Activated CD4-positive, alpha-beta T cell treated with anti-CD3 and anti-CD28 coated beads, Interleukin-2, amount 50 U/mL, for 4 hours (primary cell): ENCODE data around the gene CHKB.

ENCODE experiments used
- DNase-seq, 2 experiments: peaks; one replicate each; pipeline ENCODE4 v3.0.0-alpha.2; 2020

CHKB gene

DNA sequence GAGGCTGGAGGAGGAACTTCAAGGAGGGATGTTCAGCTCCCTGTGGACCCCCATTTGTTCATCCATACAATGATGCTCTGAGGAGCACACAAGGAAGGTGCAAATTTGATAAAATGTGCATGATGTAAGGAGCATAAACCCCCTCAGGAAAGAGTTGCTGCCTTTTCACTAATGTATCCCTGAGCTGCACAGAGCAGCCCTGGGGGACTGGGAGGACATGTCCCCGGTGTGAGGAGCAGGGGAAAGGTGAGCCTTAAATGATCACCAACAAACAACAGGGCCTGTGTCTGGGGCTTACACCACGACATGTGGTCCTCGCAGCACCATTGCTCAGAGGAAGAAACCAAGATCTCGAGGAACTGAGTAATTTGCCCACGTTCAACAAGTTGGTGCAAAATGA is 14.4 kb upstream of the CHKB start:
- DNase-seq = no peak

DNA sequence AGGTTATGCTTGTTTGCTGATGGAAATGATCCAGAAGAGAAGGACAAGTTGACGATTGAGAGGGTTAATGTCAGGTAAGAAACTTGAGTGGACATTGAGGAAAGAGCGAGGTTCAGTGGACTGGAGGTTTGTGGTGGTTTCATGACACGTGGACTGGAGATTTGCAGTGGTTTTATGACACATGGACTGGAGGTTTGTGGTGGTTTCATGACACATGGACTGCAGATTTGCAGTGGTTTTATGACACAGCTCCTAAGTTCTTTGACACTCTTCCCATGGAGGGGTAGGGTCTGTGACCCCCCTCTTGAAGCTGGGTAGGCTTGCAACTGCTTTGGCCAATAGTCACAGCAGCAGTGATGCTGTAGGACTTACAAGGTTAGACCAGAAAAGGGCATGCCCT is 12.5 kb upstream of the CHKB start:
- DNase-seq = no peak

DNA sequence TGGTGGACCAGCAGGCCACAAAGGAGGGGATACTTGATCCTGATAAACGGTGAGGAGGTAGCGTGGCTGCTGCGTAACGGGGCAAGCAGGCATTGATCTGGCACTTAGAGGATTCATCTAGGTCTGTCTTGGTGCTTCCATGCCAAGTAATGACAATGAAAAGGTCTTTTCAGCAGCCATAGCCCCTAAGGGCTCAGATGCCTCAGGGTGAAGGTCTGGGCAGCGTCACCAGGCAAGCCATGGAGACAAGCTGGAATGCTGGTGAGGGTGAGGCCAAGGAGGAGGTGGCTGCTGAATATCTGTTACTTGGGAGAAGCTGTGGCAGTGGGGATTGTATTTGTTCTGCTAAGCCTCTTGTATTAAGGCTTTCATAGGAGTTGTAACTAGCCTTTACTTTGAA is 4.8 kb upstream of the CHKB start:
- no peak for DNase-seq

DNA sequence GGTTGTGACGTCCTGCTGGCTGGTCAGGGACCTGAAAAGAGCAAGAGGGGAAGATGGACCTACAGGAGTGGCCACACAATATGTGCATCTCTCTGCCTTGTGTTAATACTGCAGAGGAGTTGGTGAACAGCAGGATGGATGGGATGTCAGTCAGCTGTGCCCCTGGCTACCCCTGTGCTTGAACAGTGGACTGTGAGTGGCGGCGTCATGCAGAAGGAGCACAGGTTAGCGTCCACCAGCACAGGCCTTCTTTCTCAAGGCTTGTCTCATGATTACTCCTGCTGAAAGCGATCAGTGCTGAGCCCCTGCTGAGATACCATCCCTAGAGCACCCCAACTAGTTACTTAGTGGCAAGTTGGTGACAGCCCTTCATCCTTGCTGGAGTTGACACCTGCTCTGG is 3.8 kb upstream of the CHKB start:
- DNase-seq = no peak

DNA sequence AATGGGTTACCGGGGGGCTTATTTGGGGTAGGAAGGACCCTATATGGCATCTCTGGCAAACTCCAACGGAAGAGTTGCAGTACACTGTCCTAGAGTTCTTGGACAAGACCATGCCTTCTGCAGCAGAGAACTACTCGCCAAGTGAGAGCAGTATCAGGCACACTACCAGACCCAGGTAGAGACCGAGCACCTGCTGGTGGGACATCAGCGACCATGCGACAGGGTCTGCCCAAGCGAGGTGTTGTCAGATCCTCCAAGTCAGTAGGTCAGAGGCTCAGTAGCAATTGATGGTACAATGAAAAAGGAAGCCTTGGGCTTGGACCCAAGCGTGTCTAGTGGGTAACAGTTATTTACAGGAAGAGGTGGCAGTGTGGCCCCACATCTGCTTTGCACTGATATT is 3.1 kb upstream of the CHKB start:
- DNase-seq = no peak

DNA sequence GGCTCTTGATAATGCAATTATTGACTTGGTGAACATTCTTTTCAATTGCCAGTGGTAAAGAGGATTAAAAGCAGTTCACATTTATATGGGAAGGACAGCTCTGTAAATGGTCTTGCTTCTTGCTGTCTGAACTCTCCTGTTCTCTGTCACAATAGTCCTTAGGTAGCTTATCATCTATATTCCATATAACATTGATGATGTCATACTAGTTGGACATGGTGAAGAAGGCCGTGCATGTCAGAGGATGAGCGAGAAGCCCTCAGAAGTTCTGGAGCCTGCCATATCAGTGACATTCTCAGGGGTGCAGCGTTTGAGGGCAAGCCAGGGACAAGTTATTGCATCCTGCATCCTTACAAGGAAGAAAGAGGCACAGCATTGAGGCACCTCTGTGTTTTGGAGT is 2.6 kb upstream of the CHKB start:
- DNase-seq = no peak

DNA sequence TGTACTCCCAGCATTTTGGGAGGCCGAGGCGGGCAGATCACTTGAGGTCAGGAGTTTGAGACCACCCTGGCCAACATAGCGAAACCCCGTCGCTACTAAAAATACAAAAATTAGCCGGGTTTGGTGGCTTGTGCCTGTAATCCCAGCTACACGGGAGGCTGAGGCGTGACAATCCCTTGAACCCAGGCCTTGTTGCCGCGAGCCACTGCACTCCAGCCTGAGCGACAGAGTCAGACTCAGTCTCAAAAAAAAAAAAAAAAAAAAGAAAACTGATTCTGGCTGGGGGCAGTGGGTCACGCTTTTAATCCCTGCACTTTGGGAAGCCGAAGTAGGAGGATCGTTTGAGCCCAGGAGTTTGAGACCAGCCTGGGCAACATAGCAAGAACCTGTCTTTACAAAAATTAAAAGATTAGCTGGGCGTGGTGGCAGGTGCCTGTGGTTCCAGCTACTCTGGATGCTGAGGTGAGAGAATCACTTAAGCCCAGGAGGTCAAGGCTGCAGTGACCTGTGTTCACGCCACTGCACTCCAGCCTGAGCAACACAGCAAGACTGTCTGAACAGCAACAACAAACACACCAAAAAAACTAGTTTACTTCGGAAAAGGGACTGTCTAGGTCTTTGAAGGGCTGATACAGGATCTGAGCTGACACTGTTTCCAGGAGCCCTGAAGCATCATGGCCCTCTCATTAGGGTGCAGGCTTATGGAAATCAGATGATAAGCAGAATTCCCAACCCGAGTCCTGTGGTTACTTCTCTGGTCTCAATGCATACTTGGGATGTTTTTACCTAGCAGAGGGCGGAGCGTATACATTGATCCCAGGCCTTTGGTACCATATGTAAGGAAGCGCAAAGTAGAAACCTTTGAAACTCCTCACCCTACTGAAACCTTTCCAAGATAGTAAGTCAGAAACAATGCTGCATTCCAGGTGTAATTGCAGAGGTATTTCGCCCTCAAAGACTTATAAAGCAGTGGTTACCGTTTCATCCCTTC is 1.8 kb upstream of the CHKB start:
- DNase-seq = no peak

DNA sequence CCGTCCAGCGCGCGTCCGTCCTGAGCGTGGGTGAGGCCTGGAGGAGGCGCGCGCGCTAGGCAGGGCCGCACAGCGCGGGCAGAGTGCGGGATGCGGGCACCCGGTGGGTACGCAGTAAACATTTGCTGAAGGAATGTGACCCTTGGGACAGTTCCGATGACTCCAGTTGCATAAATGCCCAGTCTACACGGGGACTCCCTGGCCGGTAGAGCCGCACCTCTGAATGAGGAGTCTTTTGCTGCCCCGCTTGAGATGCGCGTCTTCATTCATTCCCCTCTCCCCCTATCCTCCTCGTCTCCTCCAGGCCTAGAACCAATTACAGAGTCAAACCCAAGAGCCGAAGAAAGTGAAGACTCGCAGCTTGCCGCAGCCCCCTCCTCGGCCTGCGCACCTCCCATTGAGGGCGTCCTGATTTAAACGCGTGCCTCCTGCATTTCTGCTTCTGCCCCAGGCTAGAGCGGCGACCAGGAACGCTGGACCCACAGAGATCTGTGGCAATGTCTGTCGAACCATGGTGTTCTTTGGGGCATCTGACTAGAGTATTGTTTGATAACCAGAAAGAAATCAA is 729 bp upstream of the CHKB start:
- DNase-seq = no peak

DNA sequence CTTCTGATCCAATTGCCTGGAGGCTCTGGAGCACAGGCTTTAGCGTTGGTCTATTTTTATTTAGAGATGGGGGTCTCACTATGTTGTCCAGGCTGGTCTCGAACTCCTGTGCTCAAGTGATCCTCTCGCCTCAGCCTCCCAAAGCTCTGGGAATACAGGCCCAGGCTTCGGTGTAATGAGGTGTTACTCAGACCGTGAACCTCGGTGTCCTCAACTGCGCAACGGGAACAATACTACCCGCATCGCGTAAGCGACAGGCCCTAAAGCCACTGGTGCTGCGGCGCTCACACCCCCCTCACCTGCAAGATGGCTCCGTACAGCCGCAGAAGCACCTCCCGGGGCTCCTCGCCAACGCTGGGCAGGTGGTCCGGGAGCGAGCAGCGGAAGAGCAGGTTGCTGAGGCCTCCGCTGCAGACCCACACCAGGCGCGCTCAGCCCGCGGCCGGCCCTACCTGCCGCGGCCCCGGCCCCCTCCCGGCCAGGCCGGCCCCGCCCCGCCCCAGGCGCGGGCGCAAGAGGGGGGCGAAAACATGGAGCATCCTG is 628 bp downstream of the CHKB start:
- DNase-seq = peak in 1 of 2 experiments; percentile 28

DNA sequence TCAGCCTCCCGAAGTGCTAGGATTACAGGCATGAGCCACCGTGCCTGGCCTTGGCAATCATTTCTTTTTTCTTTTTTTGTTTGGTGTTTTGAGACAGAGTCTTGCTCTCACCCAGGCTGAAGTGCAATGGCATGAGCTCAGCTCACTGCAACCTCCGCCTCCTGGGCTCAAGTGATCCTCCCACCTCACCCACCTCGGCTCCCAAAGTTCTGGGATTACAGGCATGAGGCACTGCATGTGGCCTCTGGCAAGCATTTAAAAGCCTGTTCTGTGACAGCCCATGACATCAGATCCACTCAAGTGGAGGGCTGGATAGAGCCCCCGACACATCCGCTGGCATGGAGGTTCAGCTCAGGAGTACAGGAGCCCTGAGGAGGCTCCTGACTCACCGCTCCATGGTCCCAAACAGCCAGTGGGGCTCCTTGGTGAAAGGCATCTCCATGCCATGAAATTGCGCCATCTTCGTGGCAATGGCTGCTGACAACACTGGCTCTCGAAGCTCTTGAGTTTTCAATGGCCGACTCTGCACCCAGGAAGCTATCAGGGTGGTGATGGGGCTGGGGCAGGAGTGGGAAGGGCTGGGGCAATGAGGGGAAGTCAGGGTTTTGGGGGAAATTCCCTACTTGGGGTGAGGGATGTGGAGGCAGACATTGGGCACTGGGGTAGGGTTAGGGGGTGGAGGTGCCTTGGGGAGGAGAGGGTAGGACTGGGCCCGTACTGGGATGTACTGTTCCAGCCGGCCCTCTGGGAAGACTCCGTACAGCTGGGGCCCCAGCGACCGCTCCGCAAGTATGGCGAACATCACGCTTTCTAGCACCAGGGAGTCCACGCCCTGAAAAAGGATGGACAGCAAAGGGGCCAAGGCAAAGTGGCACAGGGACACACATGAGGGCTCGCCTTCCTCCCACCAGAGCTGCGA is 1.4 kb downstream of the CHKB start:
- no peak for DNase-seq

DNA sequence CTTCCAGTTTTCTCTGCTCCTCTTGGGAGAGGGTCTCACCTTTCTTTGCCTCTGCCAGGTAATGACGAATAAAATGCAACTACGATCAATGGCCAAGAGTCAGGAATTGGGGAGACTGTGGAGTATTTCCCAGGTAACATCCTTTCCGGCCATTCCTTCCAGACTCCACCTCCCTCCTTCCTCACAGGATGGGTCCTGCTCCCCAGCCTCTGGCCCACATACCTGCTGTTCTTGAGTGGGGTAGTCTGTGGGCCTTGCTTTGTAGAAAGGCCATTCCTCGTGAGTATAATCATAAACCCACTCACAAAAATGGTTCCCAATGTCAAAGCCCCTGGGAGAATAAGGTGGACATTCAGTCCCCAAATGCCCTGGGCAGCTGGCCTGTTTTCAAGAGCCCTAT is 2.9 kb downstream of the CHKB start:
- no peak for DNase-seq

DNA sequence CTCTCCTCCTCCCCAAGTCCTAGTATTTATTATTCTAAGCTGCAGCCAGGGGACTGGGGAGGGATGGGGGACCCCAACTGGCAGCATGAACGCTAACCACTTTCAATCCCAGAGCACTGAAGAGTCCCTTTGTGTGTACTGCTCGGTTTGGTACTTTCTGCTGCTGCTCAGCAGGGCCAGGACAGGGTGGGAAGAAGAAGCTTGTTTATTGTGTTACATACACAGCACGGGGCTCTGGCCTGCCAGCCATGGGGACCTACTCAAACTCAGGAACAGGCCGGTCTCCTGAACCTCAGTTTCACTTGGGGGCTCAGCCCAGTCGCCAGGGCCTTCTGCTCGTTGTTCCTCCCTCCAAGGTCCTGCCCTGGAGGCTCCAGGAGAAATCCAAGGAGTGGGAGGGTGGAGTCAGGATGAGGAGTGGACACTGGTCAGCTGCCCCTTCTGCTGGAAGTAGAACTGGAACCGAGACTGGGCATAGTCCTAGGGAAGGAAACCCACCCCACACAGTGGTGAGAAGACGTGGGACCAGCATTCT is 3.8 kb downstream of the CHKB start:
- no peak for DNase-seq

DNA sequence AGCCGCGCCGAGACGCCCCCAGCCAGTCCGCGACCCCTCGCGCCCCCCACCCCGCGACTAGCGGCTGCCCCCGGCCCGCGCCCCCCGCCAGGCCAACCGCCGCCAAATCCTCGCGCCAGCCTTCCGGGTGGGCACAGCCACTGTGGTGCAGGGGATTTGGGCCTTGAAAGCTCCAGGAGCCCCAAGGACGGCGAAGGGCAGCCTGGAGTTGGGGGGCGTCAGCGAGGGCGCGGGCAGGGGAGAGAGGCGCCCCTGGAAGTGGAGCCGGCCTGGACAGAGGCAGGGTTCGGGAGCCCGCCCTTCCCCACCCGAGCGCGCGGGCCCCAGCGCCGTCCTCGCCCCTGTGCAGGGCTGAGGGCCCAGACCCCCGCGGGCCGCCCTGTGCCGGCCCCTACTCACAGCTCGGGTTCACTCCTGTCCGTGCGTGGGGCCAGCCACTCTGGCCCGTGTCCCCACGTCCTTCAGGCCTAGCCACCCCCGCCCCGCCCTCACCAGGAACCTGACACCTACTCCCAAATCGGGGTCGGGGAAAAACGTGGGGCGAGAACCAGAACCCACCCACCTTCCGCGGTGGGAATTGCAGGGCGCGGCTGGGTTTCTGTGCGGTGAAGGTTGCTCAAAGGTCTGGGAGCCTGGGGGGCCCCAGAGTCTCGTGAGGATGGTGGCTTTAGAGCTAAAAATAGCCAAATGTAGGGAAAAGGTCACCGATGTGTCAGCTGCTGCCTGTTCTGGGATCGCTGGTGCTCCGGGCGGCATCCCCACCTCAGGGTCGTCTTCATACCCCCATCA is 4.5 kb downstream of the CHKB start, which contains the start of gene CPT1B:
TSS of gene CPT1B (minus strand) at position 441 of the 789 bp plus-strand sequence. CDS start 512 bp downstream, outside the sequence.
- DNase-seq = no peak

DNA sequence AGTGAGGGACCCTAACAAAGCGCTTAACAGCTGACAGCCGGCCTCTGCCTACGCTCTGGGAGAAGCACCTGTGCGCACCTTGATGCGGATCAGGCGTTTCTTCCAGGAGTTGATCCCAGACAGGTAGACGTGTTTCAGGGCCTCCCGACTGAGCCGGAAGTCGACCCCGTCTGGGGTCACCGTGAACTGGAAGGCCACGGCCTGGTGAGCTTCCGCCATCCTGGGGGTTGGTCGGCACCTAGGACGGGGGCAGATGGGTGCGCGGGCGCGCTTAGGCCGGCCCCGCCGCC is 5.0 kb downstream of the CHKB start:
- DNase-seq = no peak

DNA sequence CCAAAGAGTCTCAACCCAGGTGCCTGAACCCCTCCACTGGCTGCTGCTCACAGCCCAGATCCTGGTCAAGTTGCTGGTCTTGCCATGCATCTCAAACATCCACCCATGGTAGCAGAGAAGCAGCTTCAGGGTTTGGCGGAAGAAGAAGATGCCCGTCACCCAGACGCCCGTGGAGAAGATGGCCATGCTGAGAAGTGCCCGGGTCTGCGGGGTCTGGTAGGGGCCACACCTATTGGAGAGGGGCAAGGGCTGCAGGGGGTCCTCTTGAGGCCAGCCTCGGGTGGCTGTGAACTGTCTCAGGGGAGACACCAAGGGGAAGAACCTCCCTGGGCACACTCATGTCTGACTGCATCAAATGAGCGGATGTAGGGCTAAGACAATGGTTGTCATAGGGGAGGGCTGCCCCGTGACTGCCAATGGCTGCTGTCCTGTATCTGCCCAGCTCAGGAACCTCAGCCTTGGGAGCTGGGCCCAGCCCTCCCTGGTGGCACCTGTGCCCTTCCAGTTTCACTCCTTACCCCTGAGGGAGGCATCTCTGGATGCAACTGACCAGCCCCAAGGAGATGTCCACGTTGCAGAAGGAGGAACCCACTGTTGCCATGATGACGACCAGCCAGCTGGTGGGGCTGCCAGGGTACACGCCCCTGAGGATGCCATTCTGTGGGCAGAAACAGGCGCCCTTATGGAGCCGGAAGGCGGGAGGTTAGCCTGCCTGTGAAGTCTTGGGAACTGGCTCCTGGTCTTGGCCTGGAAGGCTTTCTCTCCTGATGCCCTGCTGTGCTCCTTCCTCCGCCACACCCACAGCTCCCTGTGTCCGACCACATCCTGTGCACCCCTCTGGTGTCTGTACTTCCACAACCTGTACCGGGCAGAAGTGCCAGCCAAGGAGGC is 5.6 kb downstream of the CHKB start:
- no peak for DNase-seq

DNA sequence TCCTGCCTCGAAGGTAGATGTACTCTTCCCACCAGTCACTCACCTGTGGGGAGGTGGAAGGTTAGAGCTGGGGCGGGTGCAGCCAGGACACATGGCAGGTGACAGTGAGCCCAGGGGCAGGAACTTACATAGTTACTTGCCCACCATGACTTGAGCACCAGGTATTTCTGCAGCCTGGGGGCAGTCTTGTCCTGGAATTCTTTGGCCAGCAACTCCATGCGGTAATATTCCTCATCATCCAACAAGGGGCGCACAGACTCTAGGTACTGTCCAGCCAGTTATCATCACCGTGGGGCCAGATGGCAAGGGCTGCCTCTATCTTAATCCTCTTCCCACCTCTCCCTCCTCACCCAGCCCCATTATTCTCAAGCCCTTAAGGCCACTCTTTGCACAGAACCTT is 6.6 kb downstream of the CHKB start:
- DNase-seq = no peak

DNA sequence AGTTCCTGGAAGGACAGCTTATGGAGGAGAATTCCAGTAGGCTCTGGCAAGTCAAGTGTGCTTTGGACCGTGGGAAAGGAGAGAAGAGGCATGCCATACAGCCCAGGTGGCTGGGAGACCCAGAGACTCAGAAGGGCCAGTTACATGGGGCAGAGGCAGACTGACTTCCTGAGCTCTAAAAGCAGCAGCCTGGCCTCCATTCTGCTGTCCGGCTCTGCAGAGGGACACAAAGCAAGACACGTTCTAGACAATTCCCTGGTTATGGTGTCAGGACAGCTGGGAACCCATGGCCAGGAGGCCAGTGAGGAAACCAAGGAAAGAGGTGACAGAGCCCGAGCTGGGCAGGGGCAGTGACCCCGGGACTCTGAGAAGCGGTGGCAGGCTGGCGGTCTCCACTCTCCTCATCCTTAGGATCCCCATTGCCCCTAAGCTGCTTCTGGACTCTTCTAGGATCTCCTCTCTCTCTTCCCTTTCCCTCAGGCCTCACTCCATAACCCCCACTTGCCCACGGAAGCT is 7.2 kb downstream of the CHKB start:
- no peak for DNase-seq

DNA sequence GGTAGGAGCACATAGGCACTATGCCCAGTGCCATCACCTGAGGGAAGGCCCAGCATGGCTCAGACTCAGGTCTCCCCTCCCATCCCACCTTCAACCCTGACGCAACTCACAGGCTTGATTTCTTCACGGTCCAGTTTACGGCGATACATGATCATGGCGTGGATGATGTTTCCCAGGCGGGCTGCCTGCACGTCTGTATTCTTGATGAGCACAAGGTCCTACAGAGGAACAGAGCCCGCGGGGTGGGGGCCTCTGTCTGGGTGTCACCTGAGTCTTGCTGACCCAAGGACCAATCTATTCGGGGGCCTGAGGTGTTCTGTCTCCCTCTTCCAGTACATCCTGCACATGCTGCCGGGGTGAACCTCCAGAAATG is 8.3 kb downstream of the CHKB start:
- no peak for DNase-seq

DNA sequence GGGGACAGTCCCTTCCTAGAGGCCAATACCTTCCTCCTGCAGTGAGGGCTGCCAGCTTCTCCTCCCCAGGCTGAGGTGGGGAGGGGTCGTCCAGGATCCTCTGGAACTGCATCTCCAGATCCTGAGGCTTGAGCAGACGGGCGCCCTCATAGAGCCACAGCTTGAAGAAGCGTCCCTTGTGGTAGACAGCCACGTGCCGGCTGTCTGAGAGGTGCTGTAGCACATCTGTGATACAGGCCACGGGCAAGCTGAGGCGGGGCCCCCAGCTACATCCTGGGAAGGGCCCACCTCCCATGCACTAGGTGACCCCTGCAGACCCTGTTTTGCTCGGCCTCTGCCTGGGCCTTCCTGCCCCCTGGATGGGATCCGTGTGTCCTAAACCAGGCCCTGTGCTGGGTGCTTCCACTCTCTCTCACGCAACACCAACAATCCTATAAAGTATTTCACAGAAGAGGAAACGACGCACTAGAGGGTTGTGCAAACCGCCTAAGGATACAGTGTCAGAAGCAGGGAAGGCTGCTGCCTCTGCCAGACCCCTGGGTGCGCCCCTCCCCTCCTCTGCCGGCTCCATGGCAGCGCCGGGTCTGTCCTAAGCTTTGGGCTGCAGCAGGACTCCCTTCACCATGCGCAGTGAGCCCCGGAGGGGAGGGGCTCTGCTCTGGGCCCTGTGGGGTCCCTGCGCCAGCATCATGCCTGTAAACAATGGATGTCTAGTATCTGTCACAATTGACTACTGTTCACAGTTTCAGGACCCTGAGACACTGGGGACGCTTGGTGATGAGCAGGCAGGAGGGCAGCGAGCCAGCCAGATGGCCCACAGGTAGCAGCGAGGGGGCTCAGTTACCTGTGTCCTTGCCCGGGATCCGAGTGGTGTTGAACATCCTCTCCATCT is 8.9 kb downstream of the CHKB start:
- DNase-seq = no peak

DNA sequence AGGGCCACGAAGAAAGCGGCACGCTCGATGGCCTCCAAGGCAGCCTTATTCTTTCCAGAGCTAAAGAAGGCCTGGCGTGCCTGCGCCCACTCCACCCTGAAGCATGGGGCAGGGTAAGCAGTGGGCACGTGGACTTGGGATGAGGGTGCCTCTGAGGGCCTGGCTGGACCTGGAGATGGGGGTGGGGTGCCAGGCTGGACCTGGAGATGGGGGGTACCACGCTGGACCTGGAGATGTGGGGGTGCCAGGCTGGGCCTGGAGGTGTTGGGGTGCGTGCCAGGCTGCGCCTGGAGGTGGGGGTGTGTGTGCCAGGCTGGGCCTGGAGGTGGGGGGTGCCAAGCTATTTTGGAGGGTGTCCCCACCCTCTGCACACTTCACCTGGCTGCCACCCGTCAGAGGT is 9.7 kb downstream of the CHKB start:
- DNase-seq = no peak
